B cell (primary cell): ENCODE data around the gene IZUMO1.

Experiments
- CTCF ChIP-seq: fragments of 200-600 bp; IDR thresholded peaks from one replicate; pipeline ENCODE4 v1.8.0; 2022; ENCODE audit warnings: antibody characterized with exemption, mild to moderate bottlenecking
- EZH2 ChIP-seq: IDR thresholded peaks from 2 replicates; pipeline ENCODE4 v1.6.1; 2012; ENCODE audit warnings: borderline replicate concordance, low read depth, mild to moderate bottlenecking, moderate library complexity, low read length; ENCODE audit not compliant: insufficient read depth, poor library complexity, severe bottlenecking

- TF ChIP-seq CTCF = no peak
- TF ChIP-seq EZH2 = no peak
Measured at GRCh38 chr19:48695743-48696352, 50.9 kb downstream of the IZUMO1 start, which contains the start of gene FUT2.
